GM13977 (cell line): ENCODE measurements around the gene RPS6KB2.

ENCODE experiments used
- DNase-seq: peaks from one replicate; pipeline ENCODE4 v3.0.0; 2012; ENCODE audit warnings: low spot score
- in situ Hi-C: fragments of 300-500 bp; cut with MboI; formaldehyde crosslinking; loops from one replicate; pipeline ENCODE4 v1.12.0; 2022; ENCODE audit warnings: low sequenced_read_pairs, low pct_unique_long_range_greater_than_20kb, mixed read lengths, inconsistent platforms; ENCODE audit not compliant: unreplicated experiment
- TF ChIP-seq, protein P1 (sequence below): IDR thresholded peaks from 2 replicates; pipeline ENCODE4 v1.5.1; 2012; ENCODE audit warnings: mild to moderate bottlenecking, control low read depth; ENCODE audit not compliant: insufficient read depth; ENCODE audit errors: extremely low read depth, missing control alignments

Gene RPS6KB2

GRCh38 chr11:67408437-67409200 is 19.7 kb upstream of the RPS6KB2 start:
- TF ChIP-seq, protein P1, sequence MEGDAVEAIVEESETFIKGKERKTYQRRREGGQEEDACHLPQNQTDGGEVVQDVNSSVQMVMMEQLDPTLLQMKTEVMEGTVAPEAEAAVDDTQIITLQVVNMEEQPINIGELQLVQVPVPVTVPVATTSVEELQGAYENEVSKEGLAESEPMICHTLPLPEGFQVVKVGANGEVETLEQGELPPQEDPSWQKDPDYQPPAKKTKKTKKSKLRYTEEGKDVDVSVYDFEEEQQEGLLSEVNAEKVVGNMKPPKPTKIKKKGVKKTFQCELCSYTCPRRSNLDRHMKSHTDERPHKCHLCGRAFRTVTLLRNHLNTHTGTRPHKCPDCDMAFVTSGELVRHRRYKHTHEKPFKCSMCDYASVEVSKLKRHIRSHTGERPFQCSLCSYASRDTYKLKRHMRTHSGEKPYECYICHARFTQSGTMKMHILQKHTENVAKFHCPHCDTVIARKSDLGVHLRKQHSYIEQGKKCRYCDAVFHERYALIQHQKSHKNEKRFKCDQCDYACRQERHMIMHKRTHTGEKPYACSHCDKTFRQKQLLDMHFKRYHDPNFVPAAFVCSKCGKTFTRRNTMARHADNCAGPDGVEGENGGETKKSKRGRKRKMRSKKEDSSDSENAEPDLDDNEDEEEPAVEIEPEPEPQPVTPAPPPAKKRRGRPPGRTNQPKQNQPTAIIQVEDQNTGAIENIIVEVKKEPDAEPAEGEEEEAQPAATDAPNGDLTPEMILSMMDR, result no peak
- DNase-seq, result no peak
- in situ Hi-C loops, result loop anchor here (10.0 kb wide), 1 partner anchor 56 kb away; the partner anchor contains the start of gene TMEM134

DNA sequence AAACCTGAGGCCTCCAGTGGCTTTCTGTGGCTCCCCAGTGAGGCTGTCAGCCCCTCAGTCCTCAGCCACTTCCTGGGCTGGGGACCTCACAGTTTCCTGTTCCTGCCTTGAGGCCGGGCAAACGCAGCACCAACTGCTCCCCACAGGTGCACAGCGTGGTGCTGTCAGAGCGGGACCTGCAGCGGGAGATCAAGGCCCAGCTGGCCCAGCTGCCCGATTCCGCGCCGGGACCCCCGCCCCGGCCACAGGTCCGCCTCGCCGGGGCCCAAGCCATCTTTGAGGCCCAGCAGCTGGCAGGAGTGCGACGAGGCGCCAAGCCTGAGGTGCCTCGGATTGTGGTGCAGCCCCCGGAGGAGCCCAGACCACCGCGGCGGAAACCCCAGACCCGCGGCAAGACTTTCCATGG is 19.0 kb upstream of the RPS6KB2 start:
- DNase-seq, result peak; percentile 86
- in situ Hi-C loops, result loop anchor here (10.0 kb wide), 1 partner anchor 56 kb away; the partner anchor contains the start of gene TMEM134
- TF ChIP-seq, protein P1, result no peak

DNA sequence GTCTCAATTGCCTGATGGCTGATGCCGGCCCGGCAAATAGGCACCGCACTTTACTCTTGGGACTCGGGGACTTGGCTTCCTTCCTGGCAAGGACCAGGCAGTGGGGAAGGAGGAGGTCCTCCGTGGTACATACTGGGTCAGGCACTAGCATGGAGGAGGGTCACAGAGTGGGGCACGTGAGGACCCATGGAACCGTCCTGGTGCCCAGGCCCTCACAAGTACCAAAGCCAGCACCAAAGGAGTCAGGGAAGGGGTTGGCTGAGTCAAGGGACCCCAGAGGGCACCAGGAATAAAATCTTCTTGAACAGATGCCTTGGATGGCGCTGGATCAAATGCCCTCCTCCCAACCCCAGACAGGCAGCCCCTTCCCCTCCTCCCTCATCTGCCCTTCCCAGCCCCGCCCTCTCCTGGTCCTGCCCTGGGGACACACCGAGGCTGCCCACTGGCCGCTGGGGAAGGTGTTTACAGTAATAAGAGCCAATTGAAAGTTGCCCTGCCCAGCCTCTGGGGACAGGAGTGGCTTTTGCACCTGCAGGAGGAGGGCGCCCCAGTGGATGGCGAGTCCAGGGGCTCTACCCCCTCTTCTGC is 18.4 kb upstream of the RPS6KB2 start:
- in situ Hi-C loops, result loop anchor here (10.0 kb wide), 1 partner anchor 55 kb away; the partner anchor contains the start of gene TMEM134
- no peak for DNase-seq
- TF ChIP-seq, protein P1, result no peak

- in situ Hi-C loops, result no loop called here
- TF ChIP-seq, protein P1, result no peak
- DNase-seq, result no peak
Measured at GRCh38 chr11:67410369-67410831, 17.9 kb upstream of the RPS6KB2 start.

GRCh38 chr11:67410984-67411784 is 17.1 kb upstream of the RPS6KB2 start:
- in situ Hi-C loops, result no loop called here
- TF ChIP-seq, protein P1, result no peak
- DNase-seq, result no peak

DNA sequence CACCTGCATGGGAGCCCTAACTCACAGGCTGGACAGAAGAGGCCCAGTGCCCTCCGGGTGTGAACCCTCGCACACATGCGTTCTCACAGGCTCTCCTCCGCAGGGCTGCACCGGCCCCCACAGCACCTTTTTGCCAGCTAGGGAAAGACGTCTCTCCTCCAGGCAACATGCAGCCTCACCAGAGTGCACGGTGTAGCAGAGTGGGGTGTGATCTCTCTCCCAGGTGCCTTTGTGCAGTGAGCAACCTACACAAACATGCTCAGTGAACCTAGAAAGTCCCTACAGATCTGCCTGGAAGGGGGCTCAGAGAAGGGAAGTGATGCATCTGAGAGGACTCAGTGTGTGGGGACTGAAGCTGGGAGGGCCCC is 16.5 kb upstream of the RPS6KB2 start:
- TF ChIP-seq, protein P1, result no peak
- in situ Hi-C loops, result no loop called here
- no peak for DNase-seq
